SH-SY5Y (cell line): ENCODE measurements around the gene ARHGEF17.

Source experiments
- GATA2 ChIP-seq: IDR thresholded peaks from 2 replicates; pipeline ENCODE4 v1.6.1; 2011; ENCODE audit warnings: mild to moderate bottlenecking, low read depth, low read length
- GATA3 ChIP-seq: IDR thresholded peaks from 2 replicates; pipeline ENCODE4 v1.6.1; 2011; ENCODE audit warnings: low read depth, mild to moderate bottlenecking, low read length, moderate library complexity

DNA sequence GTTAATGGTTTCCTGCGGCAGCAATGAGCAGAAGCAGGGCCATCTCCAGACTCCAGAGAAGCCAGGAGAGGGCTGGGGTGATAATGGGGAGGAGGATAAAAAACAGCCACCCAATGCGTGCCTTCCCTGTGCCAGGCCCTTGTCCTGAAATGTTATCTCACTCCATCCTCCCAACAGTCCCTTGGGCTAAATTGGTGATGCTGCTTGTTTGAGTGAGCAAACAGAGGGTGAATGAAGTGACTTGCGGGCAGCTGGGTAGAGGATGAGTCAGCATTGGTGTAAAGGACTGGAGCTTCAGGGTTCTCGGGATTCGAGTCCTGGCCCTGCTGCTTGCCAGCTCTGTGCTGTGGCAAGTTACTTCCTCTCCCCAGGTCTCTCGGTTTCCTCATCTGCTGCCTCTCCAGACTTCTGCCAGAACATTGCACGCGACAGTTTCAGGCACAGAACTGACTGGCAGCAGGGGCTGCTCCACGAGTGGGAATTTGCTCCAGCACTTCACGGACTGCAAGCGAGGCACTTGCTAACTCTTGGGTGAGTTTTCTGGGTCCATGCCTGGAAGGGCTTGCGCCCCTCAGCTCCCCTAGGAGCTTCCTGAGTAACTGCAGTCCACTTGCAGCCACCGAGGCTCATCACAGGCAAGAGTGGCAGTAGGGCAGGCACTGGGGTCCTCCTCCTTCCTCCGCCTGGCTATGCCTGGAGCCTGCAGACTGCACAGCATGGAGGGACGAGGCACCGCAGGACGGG, 36.0 kb upstream of the ARHGEF17 start, which contains the start of gene P2RY6:
- TF ChIP-seq GATA3, result peak; percentile 44; the same call in 1 of the 2 replicates
- peak; percentile 94 for TF ChIP-seq GATA2
